Calu3 (cell line): Measurements from ENCODE around the gene HOXC10. TPM values are rescaled to one million over a fixed set of nuclear protein-coding genes. Genes with fewer than 3 reads are reported as not detected.

Experiments
- BruUV-seq: library from RNA; stranded (reverse); fragments of 400-500 nt; replicated peaks from 2 replicates; lab custom pipeline; 2021; lab: Mats Ljungman, UMichigan
- CTCF ChIA-PET: fragments of 300-600 bp; sonication (Branson Sonifier 250); formaldehyde crosslinking; loops from one replicate; lab custom pipeline; 2022; ENCODE audit warnings: antibody characterized with exemption; lab: Charles Lee
- DNase-seq: peaks from one replicate; pipeline ENCODE4 v3.0.0; 2022
- H3K27ac Mint-ChIP-seq: one replicate; pipeline ENCODE4 v1.8.0; 2022; ENCODE audit warnings: mixed read lengths; ENCODE audit not compliant: unreplicated experiment
- H3K27me3 Mint-ChIP-seq: one replicate; pipeline ENCODE4 v1.8.0; 2022; ENCODE audit warnings: mixed read lengths; ENCODE audit not compliant: unreplicated experiment
- H3K36me3 Mint-ChIP-seq: one replicate; pipeline ENCODE4 v1.8.0; 2022; ENCODE audit warnings: mild to moderate bottlenecking, moderate library complexity, mixed read lengths; ENCODE audit not compliant: insufficient read depth, unreplicated experiment
- H3K4me1 Mint-ChIP-seq: one replicate; pipeline ENCODE4 v1.8.0; 2022; ENCODE audit warnings: mild to moderate bottlenecking, low read depth, mixed read lengths; ENCODE audit not compliant: unreplicated experiment
- H3K4me3 Mint-ChIP-seq: one replicate; pipeline ENCODE4 v1.8.0; 2022; ENCODE audit warnings: mild to moderate bottlenecking, low read depth, moderate library complexity, mixed read lengths; ENCODE audit not compliant: unreplicated experiment
- H3K9me3 Mint-ChIP-seq: one replicate; pipeline ENCODE4 v1.8.0; 2022; ENCODE audit warnings: low read depth, mixed read lengths; ENCODE audit not compliant: unreplicated experiment
- intact Hi-C: fragments of 100-400 bp; cut with micrococcal nuclease; formaldehyde crosslinking; loops from one replicate; pipeline ENCODE4 v1.10.0; 2022; ENCODE audit not compliant: unreplicated experiment
- total RNA-seq: library from RNA; stranded (reverse); gene quantifications from 2 replicates; pipeline ENCODE4 v1.2.3, GENCODE V29; 2022
- TF ChIP-seq, protein P1 (sequence below): fragments of 200-600 bp; IDR thresholded peaks from one replicate; pipeline ENCODE4 v1.8.0; 2022; ENCODE audit warnings: antibody characterized with exemption; ENCODE audit not compliant: unreplicated experiment

HOXC10 gene
- total RNA-seq, 1 experiment from 2014 or later = 0.71 TPM

GRCh38 chr12:53944209-53944608 lies 40.7 kb upstream of the HOXC10 start:
- CTCF ChIA-PET = no interaction called here
- intact Hi-C loops = loop anchor here (2.0 kb wide), 1 partner anchor 177 kb away; no protein-coding TSS in a partner anchor
- TF ChIP-seq, protein P1, sequence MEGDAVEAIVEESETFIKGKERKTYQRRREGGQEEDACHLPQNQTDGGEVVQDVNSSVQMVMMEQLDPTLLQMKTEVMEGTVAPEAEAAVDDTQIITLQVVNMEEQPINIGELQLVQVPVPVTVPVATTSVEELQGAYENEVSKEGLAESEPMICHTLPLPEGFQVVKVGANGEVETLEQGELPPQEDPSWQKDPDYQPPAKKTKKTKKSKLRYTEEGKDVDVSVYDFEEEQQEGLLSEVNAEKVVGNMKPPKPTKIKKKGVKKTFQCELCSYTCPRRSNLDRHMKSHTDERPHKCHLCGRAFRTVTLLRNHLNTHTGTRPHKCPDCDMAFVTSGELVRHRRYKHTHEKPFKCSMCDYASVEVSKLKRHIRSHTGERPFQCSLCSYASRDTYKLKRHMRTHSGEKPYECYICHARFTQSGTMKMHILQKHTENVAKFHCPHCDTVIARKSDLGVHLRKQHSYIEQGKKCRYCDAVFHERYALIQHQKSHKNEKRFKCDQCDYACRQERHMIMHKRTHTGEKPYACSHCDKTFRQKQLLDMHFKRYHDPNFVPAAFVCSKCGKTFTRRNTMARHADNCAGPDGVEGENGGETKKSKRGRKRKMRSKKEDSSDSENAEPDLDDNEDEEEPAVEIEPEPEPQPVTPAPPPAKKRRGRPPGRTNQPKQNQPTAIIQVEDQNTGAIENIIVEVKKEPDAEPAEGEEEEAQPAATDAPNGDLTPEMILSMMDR = no peak
- Mint-ChIP-seq H3K9me3 (no peaks in the 10 kb centered on the region), H3K4me3 (no peak overlapping the region), H3K36me3 (no peaks in the 10 kb centered on the region), H3K27ac (no peak overlapping the region), H3K27me3 (peaks cover 99% of the 10 kb centered on the region), H3K4me1 (no peaks in the 10 kb centered on the region)
- no peak for DNase-seq
- no TSS peak for BruUV-seq

GRCh38 chr12:53944907-53945847 lies 39.8 kb upstream of the HOXC10 start:
- H3K4me3 Mint-ChIP-seq = no peak overlapping the region
- no peak for DNase-seq
- H3K27ac Mint-ChIP-seq = no peak overlapping the region
- no peaks in the 10 kb centered on the region for H3K4me1 Mint-ChIP-seq
- H3K36me3 Mint-ChIP-seq = no peaks in the 10 kb centered on the region
- peaks cover 100% of the 10 kb centered on the region for H3K27me3 Mint-ChIP-seq
- CTCF ChIA-PET = interaction anchor here (0.5 to 0.6 kb wide), 2 partner anchors 9 to 182 kb away, joined by 3 read pairs; no protein-coding TSS in a partner anchor
- intact Hi-C loops = loop anchor here (2.0 kb wide), 1 partner anchor 178 kb away; no protein-coding TSS in a partner anchor
- BruUV-seq = no TSS peak
- H3K9me3 Mint-ChIP-seq = no peaks in the 10 kb centered on the region
- TF ChIP-seq, protein P1 = no peak

- intact Hi-C loops = no loop called here
- CTCF ChIA-PET = interaction anchor here (0.5 kb wide), 1 partner anchor 179 kb away, joined by 6 read pairs; no protein-coding TSS in a partner anchor
- TF ChIP-seq, protein P1 = no peak
- H3K9me3 Mint-ChIP-seq = no peaks in the 10 kb centered on the region
- H3K27ac Mint-ChIP-seq = no peak overlapping the region
- no peak for DNase-seq
- no peaks in the 10 kb centered on the region for H3K4me1 Mint-ChIP-seq
- peaks cover 100% of the 10 kb centered on the region for H3K27me3 Mint-ChIP-seq
- BruUV-seq = no TSS peak
- no peak overlapping the region for H3K4me3 Mint-ChIP-seq
- H3K36me3 Mint-ChIP-seq = no peaks in the 10 kb centered on the region
Measured at GRCh38 chr12:53947743-53948142, 37.2 kb upstream of the HOXC10 start.

GRCh38 chr12:53948650-53949593 lies 36.0 kb upstream of the HOXC10 start:
- Mint-ChIP-seq H3K36me3 (no peaks in the 10 kb centered on the region), H3K27ac (no peak overlapping the region), H3K4me3 (no peak overlapping the region), H3K27me3 (peaks cover 100% of the 10 kb centered on the region), H3K9me3 (no peaks in the 10 kb centered on the region), H3K4me1 (peaks cover 9% of the 10 kb centered on the region)
- DNase-seq = no peak
- intact Hi-C loops = no loop called here
- TF ChIP-seq, protein P1 = no peak
- no TSS peak for BruUV-seq
- CTCF ChIA-PET = no interaction called here
